ENCODE results near the gene SENP1. TPM values are rescaled to one million over a fixed set of nuclear protein-coding genes. Genes with fewer than 3 reads are reported as not detected.

The SENP1 gene
- total and polyA plus RNA-seq, 2 of the 4 experiments (the other 2 are of a cell fraction) = 7.2 to 25.3 TPM

- Histone ChIP-seq H3K56ac (ENCODE audit: extremely low read depth, insufficient read depth, low read length) (no peak overlapping the region), H4K20me1 (ENCODE audit: insufficient read depth, low read length) (no peaks in the 10 kb centered on the region), H2AK5ac (ENCODE audit: low read depth, low read length) (no peak overlapping the region), H3K4ac (ENCODE audit: low read depth, low read length) (no peak overlapping the region), H4K91ac (ENCODE audit: insufficient read depth, low read depth, low read length) (no peak overlapping the region), H3K27ac (ENCODE audit: insufficient read depth, low read length) (no peak overlapping the region), H3K36me3 (ENCODE audit: control insufficient read depth, insufficient read depth, low read length) (peaks cover 16% of the 10 kb centered on the region), H2BK5ac (ENCODE audit: low read depth, low read length, poor library complexity, severe bottlenecking) (no peak overlapping the region), H2BK120ac (ENCODE audit: low read depth, low read length) (no peak overlapping the region), H3K4me2 (ENCODE audit: low read depth, low read length) (no peak overlapping the region), H3K18ac (ENCODE audit: low read depth, low read length) (no peak overlapping the region), H2AFZ (replicated peaks; ENCODE audit: low read length, poor library complexity) (no peak overlapping the region), H4K5ac (ENCODE audit: low read depth, low read length) (no peak overlapping the region), H3K79me1 (ENCODE audit: low read depth in 1 of 2, low read length in 2 of 2) (no peaks in the 10 kb centered on the region), H3K23ac (ENCODE audit: low read depth, low read length) (no peak overlapping the region), H3K27me3 (ENCODE audit: control insufficient read depth, insufficient read depth, low read length) (no peaks in the 10 kb centered on the region), H2BK15ac (ENCODE audit: low read depth, low read length) (no peak overlapping the region), H3K9me3 (ENCODE audit: control insufficient read depth, insufficient read depth, low read length) (no peaks in the 10 kb centered on the region), H3K9ac (ENCODE audit: low read depth, low read length) (no peak overlapping the region), H3K4me3 (ENCODE audit: insufficient read depth, low read depth, low read length) (no peak overlapping the region), H4K8ac (ENCODE audit: low read depth in 2 of 2, low read length in 2 of 2) (no peak overlapping the region), H2AK9ac (replicated peaks; ENCODE audit: low read depth, low read length, poor library complexity) (no peak overlapping the region), H3K9me1 (ENCODE audit: insufficient read depth, low read length) (no peaks in the 10 kb centered on the region), H3K4me1 (ENCODE audit: control insufficient read depth, insufficient read depth, low read length) (no peaks in the 10 kb centered on the region), H2BK20ac (ENCODE audit: low read depth, low read length) (no peak overlapping the region), H3K14ac (replicated peaks; ENCODE audit: low read depth, low read length) (no peak overlapping the region)
- ATAC-seq (ENCODE audit: low read depth) (no peak), DNase-seq (no peak)
- dilution Hi-C loops (cut with HindIII; ENCODE audit: low sequenced_read_pairs, unreplicated experiment) (no loop called here), intact Hi-C loops (cut with micrococcal nuclease) (no loop called here), in situ Hi-C loops (cut with MboI; ENCODE audit: low sequenced_read_pairs) (no loop called here)
- POLR2A ChIA-PET (ENCODE audit: unreplicated experiment) = no interaction called here
- no TSS peak for BruUV-seq (replicated peaks)
- CTCF ChIA-PET = no interaction called here
- TF ChIP-seq MAFK (IDR thresholded peaks at IDR 0.05; ENCODE audit: low read depth, low read length) = no peak
- TF ChIP-seq RAD21 (IDR thresholded peaks at IDR 0.05; ENCODE audit: low read length) = no peak
- TF ChIP-seq RCOR1 (IDR thresholded peaks at IDR 0.05; ENCODE audit: insufficient replicate concordance, low read length) = no peak
- TF ChIP-seq ELK1 (IDR thresholded peaks at IDR 0.05; ENCODE audit: borderline replicate concordance, low read depth, low read length) = no peak
- no peak for TF ChIP-seq USF2 (IDR thresholded peaks at IDR 0.05; ENCODE audit: low read depth, low read length)
- no peak for TF ChIP-seq CEBPB (IDR thresholded peaks at IDR 0.05; ENCODE audit: low read depth, low read length)
- TF ChIP-seq CTCF (conservative IDR thresholded peaks at IDR 0.05; ENCODE audit: low read depth, low read length) = no peak
- WGBS, 2 experiments (ENCODE audit: extremely low coverage in 2 of 2, insufficient read length in 1 of 2) = no CpG with 5 or more reads among the region's 1 CpG
Measured at GRCh38 chr12:48070033-48070432, 35.8 kb downstream of the SENP1 start.

All from IMR-90 (cell line).